GM12892 (cell line): ENCODE results near the gene CAPG.

Source experiments
- POLR2A ChIP-seq: IDR thresholded peaks from 2 replicates; pipeline ENCODE4 v1.6.1; 2011; ENCODE audit warnings: low read depth, low read length, control low read depth
- POLR2AphosphoS5 ChIP-seq: IDR thresholded peaks from 2 replicates; pipeline ENCODE4 v1.6.1; 2011; ENCODE audit warnings: low read depth, low read length, control low read depth

- peak; percentile 99 for TF ChIP-seq POLR2A
- peak; percentile 99 for TF ChIP-seq POLR2AphosphoS5
Measured at GRCh38 chr2:85354286-85355072, 55.7 kb downstream of the CAPG start, which contains the start of the genes ELMOD3 and RETSAT.
